ENCODE measurements around the gene PCGF6. TPM values are rescaled to one million over a fixed set of nuclear protein-coding genes. Genes with fewer than 3 reads are reported as not detected.

The PCGF6 gene
- total RNA-seq, 1 experiment from 2014 or later, result 19.2 TPM

DNA sequence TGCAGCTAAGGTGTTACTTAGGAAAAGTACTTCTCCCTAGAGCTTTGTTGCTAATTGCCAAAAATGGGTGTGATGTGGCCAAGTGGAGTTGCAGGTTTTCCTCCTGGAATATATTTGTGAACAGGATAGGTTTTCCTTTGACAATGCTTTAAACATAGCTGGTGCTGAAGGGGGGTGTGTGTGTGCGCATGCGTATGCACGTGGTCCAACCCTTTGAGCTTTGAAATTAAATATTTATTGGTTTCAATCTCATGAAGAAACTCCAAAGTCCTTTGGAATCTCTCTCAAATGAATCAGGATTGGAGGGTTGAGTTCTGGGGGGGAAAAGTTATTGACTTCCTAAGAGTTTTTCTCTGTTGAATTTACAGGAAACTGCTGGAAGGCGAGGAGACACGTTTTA, 62.9 kb downstream of the PCGF6 start:
- DNase-seq (ENCODE audit: low spot score) (no peak), ATAC-seq (no peak)
- no peak overlapping the region for H3K4me3 Mint-ChIP-seq
- H3K4me1 Mint-ChIP-seq, result no peaks in the 10 kb centered on the region
- H3K27ac Mint-ChIP-seq, result no peak overlapping the region
- ChIA-PET CTCF (interaction anchor here (0.9 to 1.2 kb wide), 2 partner anchors 9 to 11 kb away, joined by 3 read pairs; partner anchors contain the start of gene INA), POLR2A (interaction anchor here (0.7 kb wide), 1 partner anchor 37 kb away, joined by 3 read pairs; no protein-coding TSS in a partner anchor)
- TF ChIP-seq KAT7 (CRISPR knock-in tag; IDR thresholded peaks at IDR 0.05; ENCODE audit: borderline replicate concordance) (no peak), USF1 (CRISPR knock-in tag; IDR thresholded peaks at IDR 0.05) (no peak)
- no peaks in the 10 kb centered on the region for H3K27me3 Mint-ChIP-seq (ENCODE audit: low read depth)
- H3K36me3 Mint-ChIP-seq, result no peaks in the 10 kb centered on the region
- H3K9me3 Mint-ChIP-seq, result no peaks in the 10 kb centered on the region

DNA sequence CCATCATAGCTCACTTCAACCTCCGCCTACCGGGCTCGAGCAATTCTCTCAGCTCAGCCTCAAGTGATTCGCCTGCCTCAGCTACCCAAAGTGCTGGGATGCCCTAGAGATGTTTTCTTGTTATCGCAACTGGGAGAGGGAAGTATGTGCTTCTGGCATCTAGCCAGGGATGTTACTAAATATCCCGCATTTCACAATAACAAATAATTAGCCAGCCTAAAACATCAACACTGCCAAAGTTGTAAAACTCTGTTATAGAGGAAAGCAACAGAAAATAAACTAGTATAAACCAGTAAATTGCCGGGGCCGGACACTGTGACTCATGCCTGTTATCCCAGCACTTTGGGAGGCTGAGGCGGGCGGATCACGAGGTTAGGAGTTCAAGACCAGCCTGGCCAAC, 66.8 kb downstream of the PCGF6 start:
- Mint-ChIP-seq H3K27ac (no peak overlapping the region), H3K27me3 (ENCODE audit: low read depth) (peaks cover 22% of the 10 kb centered on the region), H3K4me1 (peaks cover 25% of the 10 kb centered on the region), H3K9me3 (no peaks in the 10 kb centered on the region), H3K4me3 (no peak overlapping the region), H3K36me3 (no peaks in the 10 kb centered on the region)
- ATAC-seq (no peak), DNase-seq (ENCODE audit: low spot score) (no peak)
- ChIA-PET POLR2A (no interaction called here), CTCF (no interaction called here)
- TF ChIP-seq CREB1 (CRISPR knock-in tag; IDR thresholded peaks at IDR 0.05) (no peak), TCF7 (CRISPR knock-in tag; IDR thresholded peaks at IDR 0.05; ENCODE audit: low read depth) (no peak), ZNF121 (CRISPR knock-in tag; IDR thresholded peaks at IDR 0.05) (peak; percentile 31; the same call in 1 of the 2 replicates)

GRCh38 chr10:103282961-103283360, 68.0 kb downstream of the PCGF6 start:
- CTCF ChIA-PET, result no interaction called here
- TF ChIP-seq, protein P1, sequence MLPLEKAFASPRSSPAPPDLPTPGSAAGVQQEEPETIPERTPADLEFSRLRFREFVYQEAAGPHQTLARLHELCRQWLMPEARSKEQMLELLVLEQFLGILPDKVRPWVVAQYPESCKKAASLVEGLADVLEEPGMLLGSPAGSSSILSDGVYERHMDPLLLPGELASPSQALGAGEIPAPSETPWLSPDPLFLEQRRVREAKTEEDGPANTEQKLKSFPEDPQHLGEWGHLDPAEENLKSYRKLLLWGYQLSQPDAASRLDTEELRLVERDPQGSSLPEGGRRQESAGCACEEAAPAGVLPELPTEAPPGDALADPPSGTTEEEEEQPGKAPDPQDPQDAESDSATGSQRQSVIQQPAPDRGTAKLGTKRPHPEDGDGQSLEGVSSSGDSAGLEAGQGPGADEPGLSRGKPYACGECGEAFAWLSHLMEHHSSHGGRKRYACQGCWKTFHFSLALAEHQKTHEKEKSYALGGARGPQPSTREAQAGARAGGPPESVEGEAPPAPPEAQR (CRISPR knock-in tag; IDR thresholded peaks at IDR 0.05), result no peak
- TF ChIP-seq, protein P2, sequence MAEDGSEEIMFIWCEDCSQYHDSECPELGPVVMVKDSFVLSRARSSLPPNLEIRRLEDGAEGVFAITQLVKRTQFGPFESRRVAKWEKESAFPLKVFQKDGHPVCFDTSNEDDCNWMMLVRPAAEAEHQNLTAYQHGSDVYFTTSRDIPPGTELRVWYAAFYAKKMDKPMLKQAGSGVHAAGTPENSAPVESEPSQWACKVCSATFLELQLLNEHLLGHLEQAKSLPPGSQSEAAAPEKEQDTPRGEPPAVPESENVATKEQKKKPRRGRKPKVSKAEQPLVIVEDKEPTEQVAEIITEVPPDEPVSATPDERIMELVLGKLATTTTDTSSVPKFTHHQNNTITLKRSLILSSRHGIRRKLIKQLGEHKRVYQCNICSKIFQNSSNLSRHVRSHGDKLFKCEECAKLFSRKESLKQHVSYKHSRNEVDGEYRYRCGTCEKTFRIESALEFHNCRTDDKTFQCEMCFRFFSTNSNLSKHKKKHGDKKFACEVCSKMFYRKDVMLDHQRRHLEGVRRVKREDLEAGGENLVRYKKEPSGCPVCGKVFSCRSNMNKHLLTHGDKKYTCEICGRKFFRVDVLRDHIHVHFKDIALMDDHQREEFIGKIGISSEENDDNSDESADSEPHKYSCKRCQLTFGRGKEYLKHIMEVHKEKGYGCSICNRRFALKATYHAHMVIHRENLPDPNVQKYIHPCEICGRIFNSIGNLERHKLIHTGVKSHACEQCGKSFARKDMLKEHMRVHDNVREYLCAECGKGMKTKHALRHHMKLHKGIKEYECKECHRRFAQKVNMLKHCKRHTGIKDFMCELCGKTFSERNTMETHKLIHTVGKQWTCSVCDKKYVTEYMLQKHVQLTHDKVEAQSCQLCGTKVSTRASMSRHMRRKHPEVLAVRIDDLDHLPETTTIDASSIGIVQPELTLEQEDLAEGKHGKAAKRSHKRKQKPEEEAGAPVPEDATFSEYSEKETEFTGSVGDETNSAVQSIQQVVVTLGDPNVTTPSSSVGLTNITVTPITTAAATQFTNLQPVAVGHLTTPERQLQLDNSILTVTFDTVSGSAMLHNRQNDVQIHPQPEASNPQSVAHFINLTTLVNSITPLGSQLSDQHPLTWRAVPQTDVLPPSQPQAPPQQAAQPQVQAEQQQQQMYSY (CRISPR knock-in tag; IDR thresholded peaks at IDR 0.05), result no peak
- TF ChIP-seq MYBL2 (CRISPR knock-in tag; IDR thresholded peaks at IDR 0.05) (no peak), SP1 (CRISPR knock-in tag; conservative IDR thresholded peaks at IDR 0.05) (no peak), ZBTB21 (CRISPR knock-in tag; IDR thresholded peaks at IDR 0.05; ENCODE audit: borderline replicate concordance) (no peak), ARID4B (CRISPR knock-in tag; IDR thresholded peaks at IDR 0.05; ENCODE audit: borderline replicate concordance) (no peak), NFE2L1 (CRISPR knock-in tag; IDR thresholded peaks at IDR 0.05) (no peak), SMAD3 (CRISPR knock-in tag; IDR thresholded peaks at IDR 0.05; ENCODE audit: borderline replicate concordance) (no peak), ERG (CRISPR knock-in tag; IDR thresholded peaks at IDR 0.05) (no peak), NR2C2 (CRISPR knock-in tag; IDR thresholded peaks at IDR 0.05) (no peak), CBFB (CRISPR knock-in tag; IDR thresholded peaks at IDR 0.05; ENCODE audit: low read depth) (no peak), OVOL2 (CRISPR knock-in tag; IDR thresholded peaks at IDR 0.05; ENCODE audit: borderline replicate concordance) (no peak), NFYB (CRISPR knock-in tag; conservative IDR thresholded peaks at IDR 0.05; ENCODE audit: low read depth) (no peak), ELF4 (CRISPR knock-in tag; IDR thresholded peaks at IDR 0.05; ENCODE audit: low read depth) (no peak), ETV6 (CRISPR knock-in tag; IDR thresholded peaks at IDR 0.05) (no peak), GRHL2 (CRISPR knock-in tag; IDR thresholded peaks at IDR 0.05; ENCODE audit: insufficient replicate concordance, severe bottlenecking) (no peak), RELA (CRISPR knock-in tag; IDR thresholded peaks at IDR 0.05; ENCODE audit: borderline replicate concordance) (no peak)
- peaks cover 34% of the 10 kb centered on the region for H3K4me1 Mint-ChIP-seq
- no peak overlapping the region for H3K4me3 Mint-ChIP-seq
- POLR2A ChIA-PET, result no interaction called here
- no peak for DNase-seq (ENCODE audit: low spot score)
- no peak overlapping the region for H3K27ac Mint-ChIP-seq
- no peaks in the 10 kb centered on the region for H3K9me3 Mint-ChIP-seq
- H3K27me3 Mint-ChIP-seq (ENCODE audit: low read depth), result peaks cover 34% of the 10 kb centered on the region
- no peaks in the 10 kb centered on the region for H3K36me3 Mint-ChIP-seq
- ATAC-seq, result no peak
